Limb (tissue), 2 donors: Measurements from ENCODE around the gene LRCH1.

Experiments used
- DNase-seq, 2 donors: peaks; one replicate each; pipeline ENCODE4 v3.0.0-alpha.2; 2016; ENCODE audit errors: extremely low spot score in 2 of 2

LRCH1 gene

DNA sequence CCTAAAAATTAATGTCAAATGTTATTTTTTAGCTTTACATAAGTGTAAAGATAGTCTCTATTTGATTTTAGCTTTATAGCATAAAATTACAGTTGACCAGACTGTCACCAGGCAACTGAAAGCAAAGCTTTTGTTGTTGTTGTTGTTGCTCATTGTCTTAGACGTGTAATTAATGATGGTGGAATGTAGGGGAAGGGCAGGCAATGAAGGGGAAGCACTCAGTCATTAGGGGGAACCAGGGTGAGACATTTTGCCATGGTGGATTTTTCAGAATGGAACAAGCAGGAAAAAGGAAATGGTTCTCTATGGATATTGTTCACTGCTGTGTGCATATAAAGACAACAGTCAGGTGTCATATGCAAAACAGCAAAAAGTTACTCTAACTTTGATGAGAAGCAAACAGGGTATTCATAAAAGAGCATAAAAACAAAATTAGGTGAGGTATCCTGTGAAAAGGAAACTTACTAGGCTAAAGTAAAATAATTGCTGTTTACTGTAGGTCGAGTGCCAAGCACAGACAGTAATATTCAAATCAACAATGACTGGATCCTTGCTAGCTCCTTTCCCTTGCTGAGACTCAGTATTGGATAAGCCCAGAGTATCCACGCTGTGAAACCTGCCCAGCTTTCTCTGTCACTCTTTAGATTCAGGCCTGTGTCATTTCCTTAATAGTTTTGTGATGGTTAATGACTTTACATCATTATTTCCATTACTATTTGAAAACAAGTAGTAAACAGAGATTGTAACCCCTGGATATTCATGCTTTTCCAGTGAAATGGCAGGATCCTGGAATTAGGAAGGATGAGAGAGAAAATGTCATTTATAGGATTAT is 110.5 kb downstream of the LRCH1 start:
- DNase-seq, result no peak

DNA sequence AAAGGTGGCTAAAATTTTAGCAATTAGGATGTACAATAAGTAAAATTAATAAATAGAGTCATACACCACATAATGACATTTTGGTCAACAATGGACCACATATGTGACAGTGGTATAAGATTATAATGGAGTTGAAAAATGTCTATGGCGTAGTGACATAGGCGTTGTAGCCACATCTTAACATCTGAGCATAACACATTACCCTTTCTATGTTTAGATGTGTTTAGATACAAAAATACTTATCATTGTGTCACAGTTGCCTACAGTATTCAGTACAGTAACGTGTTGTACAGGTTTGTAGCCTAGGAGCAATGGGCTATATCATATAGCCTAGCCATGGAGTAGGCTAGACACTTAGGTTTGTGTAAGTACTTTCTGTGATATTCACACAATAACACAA is 111.2 kb downstream of the LRCH1 start:
- DNase-seq, result no peak

DNA sequence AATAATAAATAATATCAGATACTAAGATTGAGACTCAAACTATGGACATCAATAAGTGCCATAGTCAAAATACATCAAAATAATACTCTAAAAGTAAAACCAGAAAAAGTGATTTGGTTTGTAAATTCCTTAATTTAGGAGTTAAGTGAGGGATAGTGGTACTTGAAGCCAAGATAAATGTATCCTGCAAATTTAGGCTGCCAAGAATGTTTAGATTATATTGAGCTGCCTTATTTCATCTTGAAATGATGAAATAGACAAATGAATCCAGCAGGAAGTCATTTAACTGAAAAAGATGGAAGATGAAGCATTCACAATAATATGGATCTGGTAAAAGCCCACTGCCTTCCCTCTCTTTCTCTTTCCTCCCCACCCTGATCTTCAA is 112.3 kb downstream of the LRCH1 start:
- DNase-seq, result no peak

DNA sequence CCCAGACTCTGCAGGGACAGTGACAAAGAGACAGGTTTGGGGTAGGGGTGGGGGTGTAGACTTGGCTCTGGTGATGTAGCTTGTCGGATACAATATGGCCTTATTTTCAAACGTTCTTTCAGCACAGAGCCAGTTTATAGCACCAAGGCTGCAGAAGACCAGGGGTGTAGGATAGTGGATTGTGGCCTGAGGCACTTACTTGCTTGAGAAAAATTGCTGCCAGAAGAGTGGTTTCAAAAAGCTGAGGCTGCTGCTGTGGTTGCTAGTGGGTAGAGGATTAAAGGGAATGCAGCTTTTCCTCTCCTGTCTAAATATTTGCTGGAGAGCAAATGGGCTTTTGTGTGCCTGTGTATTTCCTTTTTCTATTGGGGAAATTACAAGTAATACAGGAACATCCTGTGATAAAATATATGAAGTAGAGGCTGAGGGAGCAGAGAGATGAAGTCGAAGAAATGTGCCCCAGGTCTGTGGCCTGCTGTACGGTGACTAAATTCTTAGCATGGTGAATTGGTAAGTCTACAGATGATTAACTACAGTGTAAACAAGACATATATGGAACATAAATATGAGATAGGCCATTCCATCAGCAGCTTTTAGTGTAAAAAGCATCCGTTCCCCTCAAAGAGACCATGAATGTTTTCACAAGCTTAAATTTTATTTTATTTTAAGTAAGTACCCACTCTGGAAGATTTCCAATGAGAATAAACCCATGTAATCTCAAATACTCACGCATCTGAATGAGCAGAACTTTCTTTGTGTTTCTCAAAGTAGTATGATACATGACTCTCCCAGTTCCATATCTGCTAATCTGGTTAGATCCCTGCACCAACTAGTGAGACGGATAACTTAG is 112.9 kb downstream of the LRCH1 start:
- no peak for DNase-seq

DNA sequence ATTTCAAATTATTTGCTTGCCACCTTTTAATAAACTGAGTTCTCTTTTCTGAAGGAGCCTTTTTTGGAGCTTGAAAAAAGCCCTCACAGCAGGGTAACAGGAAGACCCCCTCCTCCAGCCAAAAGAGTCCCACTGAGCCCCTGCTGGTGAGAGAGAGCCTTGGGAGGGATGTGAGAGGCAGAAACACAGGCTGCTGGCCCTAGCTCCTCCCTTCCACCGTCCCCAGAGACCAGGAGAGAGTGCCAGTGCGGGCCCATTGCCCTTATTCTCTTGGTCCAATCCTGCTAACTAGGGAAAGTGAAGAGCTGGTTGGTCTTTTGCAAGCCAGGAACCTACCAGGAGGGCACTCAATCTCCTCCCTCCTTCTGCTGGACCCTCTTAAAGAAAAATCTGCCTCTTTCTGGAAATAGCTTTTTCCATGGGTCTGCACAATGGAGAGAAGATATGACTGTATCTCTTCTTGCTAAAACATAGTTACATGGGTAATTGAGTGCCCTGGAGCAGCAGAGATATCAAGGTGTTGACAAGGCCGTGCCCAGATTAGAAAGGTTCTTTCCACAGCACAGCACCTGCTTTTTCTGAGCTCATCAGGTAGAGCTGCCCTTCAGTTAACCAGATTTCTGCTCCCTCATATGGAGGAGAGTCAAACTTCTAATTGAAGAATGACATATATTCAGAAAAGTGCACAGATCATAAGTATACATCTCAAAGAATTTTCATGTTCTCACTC is 113.9 kb downstream of the LRCH1 start:
- DNase-seq, result no peak

DNA sequence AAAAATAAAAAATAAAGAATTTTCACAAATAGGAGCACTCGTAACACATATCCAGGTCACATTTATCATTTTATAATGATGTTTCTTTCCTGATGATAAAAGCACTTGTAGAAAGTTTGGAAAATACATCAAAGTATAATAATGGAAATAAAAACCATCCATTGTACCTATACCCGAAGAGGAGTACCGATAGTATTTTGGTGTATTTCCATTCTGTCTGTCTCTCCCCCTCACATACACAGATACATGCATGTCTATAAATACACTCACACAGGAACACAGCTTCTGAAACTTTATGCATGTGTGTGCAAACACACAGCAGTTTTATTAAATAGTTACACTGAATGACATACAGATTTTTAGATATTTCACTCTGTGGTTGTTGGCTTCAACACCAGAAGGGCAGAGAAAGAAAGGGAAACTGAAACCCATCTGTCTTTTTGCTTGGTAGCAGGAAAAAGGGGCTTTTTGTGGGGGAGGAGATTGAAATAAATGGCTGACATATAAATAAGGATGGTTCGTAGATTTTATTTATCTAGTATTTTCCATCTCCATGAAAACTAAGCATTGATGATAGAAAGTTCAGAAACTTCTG is 114.8 kb downstream of the LRCH1 start:
- no peak for DNase-seq

DNA sequence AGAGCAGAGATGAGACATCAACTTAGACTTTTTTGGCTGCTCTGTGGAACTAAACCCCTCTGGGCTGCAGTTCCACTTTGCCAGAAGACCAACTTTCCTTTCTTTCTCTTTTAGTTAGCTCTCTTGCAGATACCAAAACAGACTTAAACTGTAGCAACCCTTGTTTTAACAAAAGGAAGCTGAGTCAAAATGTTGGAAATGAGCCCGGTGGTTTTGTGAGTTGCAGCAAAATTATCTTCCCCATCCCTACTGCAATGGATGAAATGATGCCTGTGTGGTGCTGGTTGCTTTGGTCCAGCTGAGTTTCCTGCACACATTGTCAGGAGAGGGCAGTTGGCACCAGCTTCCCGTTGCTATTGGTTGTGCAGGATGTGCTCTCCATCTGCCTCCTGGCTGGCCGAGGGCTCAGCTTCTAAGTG is 115.3 kb downstream of the LRCH1 start:
- DNase-seq, result no peak

DNA sequence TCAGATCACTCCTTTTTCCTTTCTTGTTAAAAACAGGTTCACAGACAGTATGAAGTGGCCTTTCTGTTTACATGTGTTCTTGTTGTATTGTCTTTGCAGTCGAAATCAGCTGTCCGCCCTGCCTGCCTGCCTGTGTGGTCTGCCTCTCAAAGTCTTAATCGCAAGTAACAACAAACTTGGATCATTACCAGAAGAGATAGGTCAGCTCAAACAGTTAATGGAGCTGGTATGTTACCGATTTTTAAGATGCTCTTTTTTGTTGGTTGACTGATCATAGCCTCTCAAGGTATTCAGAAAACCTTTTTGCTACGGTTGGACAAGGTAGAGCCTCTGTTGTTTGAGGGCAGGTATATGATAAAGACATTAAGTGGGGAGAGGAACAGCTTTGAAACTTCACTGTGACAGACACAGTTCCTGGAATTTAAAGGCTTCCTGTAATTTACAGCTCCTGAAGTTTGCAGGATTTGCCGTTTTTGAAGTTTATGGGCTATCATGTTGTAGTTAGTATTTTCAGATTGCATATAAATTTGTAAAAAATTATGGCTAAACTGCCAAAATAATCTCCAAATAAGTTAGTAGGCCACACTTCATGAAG is 116.1 kb downstream of the LRCH1 start:
- DNase-seq, result no peak

DNA sequence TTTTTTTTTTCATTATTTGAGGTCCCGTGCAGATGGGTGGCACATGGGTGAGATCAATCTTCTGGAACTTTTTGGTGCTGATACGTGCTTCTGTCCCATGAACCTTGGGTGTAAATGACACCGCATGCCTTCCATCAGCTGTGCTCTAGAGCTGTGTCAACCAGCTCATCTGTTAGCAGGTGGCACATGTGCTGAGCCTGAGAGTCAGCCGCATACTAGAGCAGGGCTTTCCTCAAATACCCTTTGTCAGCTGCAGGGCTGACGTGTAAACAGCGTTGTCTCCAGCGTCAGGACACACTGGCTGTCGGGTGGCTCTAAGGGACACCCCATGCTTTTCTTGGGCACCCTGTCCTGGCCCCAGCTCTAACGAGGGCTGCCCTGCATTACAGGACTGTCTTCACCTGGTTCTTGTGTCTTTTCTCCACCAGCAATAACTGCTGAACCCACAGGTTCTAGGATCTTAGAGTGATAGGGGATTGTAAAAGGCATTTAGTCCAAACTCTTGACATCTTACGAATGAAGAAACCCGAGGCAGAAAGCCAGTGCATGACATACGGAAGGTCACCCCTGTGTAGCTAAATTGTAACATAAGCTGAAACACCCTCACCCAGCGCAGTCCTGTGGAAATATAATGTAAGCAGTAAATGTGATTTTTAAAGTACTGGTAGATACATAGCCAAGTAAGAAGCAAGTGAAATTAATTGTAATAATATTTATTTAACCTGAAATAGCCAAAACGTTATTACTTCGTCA is 119.5 kb downstream of the LRCH1 start:
- no peak for DNase-seq

DNA sequence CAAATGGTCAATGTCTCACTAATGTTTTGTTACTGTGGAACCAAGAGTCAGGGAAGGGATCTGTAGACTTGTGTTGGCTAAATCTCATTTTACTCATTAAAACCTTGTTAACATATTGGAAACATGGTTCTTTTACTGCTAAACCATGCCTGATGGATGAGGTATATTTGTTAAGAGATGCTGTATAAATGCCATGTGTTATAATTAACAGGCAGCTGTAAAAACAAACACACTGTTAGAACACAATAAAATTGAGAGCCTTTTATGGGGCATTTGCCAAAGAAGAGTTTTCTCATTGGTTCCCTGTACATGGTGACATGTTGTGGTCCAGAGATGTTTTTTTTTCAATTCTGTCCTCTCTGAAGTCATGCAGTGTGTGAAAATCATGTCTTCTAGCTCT is 122.0 kb downstream of the LRCH1 start:
- DNase-seq, result no peak

DNA sequence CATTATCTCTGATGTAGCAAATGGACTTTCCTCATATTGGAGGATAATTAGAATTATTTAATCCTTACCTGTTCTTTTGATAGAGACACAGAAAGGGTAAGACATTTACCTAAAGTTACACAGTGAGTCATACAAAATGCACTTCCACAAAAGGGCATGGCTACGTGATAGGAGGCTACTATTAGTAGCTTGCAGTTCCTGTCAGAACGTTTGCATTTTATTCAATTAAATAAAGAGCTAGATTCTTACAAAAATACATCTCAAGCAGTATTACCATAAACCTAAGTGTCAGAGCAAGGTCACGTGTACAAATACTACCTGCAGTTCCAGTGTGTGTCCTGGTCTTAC is 123.4 kb downstream of the LRCH1 start:
- DNase-seq, result no peak

DNA sequence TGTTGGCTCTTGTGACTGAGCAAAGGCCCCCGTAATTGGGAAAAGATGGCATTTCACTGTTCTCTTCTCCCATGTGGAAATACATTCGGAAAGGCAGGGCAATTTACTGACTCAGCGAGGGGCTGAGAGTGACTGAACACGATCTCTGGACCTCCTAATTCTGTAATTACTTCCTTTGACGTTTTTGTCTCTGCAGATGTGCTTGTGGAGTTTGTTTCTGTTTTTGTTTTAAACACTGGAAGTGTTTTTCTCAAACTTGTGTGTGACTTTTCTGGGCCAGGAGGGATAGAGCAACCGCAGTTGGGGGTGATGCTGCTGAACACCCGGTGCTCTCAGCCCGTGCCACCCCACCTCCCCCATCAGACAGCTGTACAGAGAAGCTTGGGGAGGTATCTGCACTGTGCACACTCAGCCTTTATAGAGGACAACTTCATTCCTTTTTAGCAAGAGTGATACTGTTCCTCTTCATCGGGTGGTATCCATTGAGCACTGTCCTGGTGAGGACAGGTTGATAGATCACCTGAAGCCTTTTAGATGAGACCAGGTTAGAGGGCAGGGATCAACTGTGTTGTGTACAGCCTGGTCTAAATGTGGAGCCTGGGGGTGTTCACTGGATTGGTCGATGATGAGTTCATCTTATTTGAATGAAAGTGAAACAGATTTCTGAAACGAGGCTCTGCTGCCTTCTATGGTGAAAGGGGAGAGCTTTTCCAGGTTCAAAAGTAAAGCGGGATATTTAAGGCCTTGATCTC is 126.6 kb downstream of the LRCH1 start:
- DNase-seq, result no peak

DNA sequence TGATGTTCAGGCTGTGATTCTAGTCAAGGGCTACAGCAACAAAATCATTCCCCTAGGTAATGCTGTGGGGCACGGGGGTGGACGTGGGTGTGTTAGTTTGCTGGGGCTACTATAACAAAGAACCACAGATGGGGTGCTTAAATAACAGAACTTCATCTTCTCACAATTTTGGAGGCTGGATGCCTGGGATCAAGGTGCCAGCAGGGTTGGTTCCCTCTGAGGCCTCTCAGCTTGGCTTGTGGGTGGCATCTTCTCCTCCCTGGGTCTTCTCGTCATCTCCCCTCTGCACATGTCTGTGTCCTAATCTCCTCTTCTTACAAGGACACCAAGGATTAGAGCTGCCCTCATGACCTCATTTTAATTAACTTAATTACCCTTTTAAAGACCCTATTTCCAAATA is 129.0 kb downstream of the LRCH1 start:
- no peak for DNase-seq

DNA sequence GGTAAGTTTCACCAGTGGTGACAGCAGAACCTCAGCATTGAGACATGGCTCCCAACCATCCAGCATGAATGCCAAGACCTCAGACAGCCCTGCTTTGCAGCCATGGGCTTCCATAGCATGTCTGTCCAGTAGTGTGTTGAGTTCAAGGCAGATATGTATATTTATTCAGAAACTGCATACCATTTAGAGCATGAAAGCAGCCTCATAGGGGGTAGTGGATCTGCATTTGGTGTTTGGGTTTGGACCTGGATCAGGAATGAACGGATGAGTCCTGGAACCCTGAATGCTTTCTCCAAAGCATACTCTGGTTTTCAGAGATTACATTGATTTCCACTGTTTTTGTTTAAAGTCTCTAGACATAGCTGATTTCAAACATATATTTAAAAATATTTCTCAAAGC is 129.7 kb downstream of the LRCH1 start:
- no peak for DNase-seq

DNA sequence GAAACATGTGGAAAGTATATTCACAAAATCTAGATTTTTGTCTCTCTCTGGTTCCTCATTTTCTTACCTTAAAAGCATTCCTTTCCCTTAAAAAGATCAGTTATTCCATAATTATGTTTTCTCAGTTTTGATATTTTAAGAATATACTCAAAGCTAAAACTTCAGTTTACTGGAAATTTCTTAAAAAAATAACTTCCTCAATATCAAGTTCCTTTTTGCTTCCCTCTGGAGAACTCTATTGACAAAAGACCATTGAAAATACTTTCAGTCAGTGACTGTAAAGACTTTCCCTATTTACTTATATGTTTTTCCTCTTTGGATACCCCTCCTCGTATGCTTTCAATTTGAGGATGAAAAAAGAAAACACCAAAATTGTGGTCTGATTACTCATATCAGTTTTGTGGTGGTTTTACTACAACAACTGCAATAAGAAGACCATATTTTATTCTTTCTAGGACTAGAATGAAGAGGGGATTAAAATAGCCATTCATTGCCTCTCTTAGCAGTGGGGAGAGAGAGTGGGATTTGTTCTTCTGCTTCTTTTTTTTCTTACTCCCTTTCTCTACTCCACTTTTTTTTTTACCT is 130.8 kb downstream of the LRCH1 start:
- no peak for DNase-seq

DNA sequence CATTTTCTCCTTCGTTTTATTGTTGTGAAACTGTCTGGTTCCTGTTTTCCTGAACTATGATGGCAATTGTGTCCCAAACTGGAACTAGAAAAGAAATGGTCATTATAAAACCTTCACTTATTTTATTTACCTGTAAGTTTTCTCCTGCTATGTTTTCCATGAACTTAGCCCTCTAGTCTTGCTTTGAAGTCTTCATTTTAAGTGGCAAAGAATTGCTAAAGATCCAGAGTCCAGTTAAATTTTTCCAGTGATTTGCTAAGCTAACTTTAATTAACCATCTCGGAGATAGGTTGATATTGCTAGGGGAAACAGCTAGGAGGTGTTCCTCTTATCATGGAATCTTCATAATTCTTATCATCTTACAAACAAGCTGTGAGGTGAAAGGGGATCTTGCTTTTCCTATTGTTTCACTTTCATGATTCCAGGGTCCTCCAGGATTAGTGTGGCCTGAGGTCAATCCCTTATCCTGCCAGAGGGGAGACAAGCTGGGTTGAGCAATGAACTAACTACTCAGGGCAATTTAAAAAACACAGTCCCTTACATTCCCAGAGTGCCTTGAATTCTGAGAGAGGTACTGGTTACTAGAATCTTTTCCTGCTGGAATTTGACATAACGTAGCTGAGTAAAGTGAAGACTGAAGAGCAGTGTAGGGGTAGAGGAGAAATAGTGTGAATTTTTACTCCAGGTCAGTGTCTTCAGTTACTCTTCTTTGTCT is 131.5 kb downstream of the LRCH1 start:
- DNase-seq, result no peak

DNA sequence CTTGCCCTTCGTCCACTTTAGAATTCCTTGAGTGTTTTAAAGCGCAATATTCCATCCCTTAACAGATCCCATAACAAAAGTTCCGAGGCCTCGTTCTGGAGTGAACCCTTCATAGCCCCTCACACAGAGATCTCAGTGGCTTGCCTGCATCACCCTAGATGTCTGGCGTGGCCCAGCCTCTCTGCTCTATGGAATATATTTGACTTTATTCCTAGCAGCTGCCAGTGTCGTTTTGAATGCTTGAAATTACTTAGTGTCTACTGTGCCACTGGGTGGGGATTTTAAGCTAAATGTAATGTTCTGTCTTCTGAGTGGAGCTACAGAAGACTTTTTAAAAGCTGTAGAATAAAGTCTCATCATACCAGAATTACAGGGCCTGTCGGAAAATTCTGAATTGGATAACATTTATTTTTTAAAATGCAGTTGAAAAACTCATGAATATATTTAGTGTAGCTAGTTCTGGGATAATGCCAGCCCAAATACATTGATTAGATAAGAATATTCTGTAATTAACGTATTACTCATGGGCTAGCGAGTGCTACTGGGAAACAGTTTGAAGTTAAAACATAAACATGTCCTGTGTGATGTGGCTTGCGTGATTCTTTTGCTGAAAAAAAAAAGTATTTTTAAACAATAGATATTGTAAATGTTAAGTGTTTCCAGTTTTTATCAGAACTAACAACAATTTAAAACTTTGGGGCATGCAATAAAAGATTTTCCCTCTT is 132.2 kb downstream of the LRCH1 start:
- DNase-seq, result no peak

DNA sequence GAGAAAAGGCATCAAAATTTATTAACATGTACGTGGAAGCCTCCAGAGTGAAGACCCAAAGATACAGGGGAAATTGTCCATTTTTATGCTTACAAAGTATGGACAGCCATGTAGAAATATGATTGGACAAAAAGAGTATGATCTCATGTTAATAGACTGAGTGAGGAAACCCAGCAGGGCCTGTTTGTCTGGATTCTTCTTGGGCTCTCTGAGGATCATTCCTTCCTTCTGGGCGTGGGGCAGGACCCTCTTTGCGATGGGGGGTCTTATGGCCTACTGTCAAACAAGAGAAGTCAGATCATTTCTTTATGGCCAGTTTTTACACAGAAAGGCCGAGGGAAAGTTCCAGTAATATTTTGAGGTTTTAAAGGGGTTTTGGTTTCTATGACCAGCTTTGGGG is 133.2 kb downstream of the LRCH1 start:
- no peak for DNase-seq
